IMR-90 (cell line): ENCODE data around the gene TNFRSF14. TPM values are rescaled to one million over a fixed set of nuclear protein-coding genes. Genes with fewer than 3 reads are reported as not detected.
A peak's percentile ranks its signal among the peaks of the same experiment; 100 is the strongest.

Experiments used
- ATAC-seq: fragments of 200-7000 bp; cut with Tn5 transposase; 2 replicates; pipeline ENCODE4 v1.9.1; 2020; ENCODE audit warnings: low read depth, mild to moderate bottlenecking, moderate library complexity
- BruUV-seq: library from RNA; stranded (reverse); fragments of 400-500 nt; replicated peaks from 2 replicates; lab custom pipeline; 2021; lab: Mats Ljungman, UMichigan
- CTCF ChIA-PET: fragments of 300-600 bp; formaldehyde crosslinking; extraction: SDS; loops from one replicate; lab custom pipeline; 2021; ENCODE audit warnings: antibody characterized with exemption; lab: Yijun Ruan, JAX
- POLR2A ChIA-PET: fragments of 300-600 bp; sonication (Branson Sonifier 250); formaldehyde crosslinking; loops from one replicate; lab custom pipeline; 2022; ENCODE audit warnings: antibody characterized with exemption; ENCODE audit not compliant: unreplicated experiment; lab: Charles Lee
- DNase-seq: peaks from one replicate; pipeline ENCODE4 v3.0.0; 2013
- H2AFZ ChIP-seq: replicated peaks from 2 replicates; pipeline ENCODE3; 2013; ENCODE audit warnings: low read length, mild to moderate bottlenecking; ENCODE audit not compliant: poor library complexity
- H2AK5ac ChIP-seq: 2 replicates; pipeline ENCODE4 v1.6.1; 2013; ENCODE audit warnings: low read depth, low read length, inconsistent platforms
- H2AK9ac ChIP-seq: replicated peaks from 2 replicates; pipeline ENCODE3; 2013; ENCODE audit warnings: mild to moderate bottlenecking, low read depth, low read length, moderate library complexity; ENCODE audit not compliant: poor library complexity
- H2BK120ac ChIP-seq: 2 replicates; pipeline ENCODE4 v1.6.1; 2013; ENCODE audit warnings: low read depth, low read length, inconsistent platforms
- H2BK15ac ChIP-seq: 3 replicates; pipeline ENCODE4 v1.6.1; 2013; ENCODE audit warnings: low read depth, low read length, inconsistent platforms
- H2BK20ac ChIP-seq: 2 replicates; pipeline ENCODE4 v1.6.1; 2013; ENCODE audit warnings: low read depth, mild to moderate bottlenecking, inconsistent platforms, low read length, moderate library complexity
- H2BK5ac ChIP-seq: 2 replicates; pipeline ENCODE4 v1.6.1; 2013; ENCODE audit warnings: mild to moderate bottlenecking, low read depth, low read length, inconsistent platforms; ENCODE audit not compliant: poor library complexity, severe bottlenecking
- H3K14ac ChIP-seq: replicated peaks from 2 replicates; pipeline ENCODE4 v1.6.1; 2013; ENCODE audit warnings: low read depth, low read length, inconsistent platforms
- H3K18ac ChIP-seq: 2 replicates; pipeline ENCODE4 v1.6.1; 2013; ENCODE audit warnings: low read depth, low read length, control low read depth
- H3K23ac ChIP-seq: 2 replicates; pipeline ENCODE4 v1.6.1; 2013; ENCODE audit warnings: low read depth, low read length, inconsistent platforms
- H3K27ac ChIP-seq: 2 replicates; pipeline ENCODE4 v1.5.1; 2013; ENCODE audit warnings: mild to moderate bottlenecking, control low read depth, low read length; ENCODE audit not compliant: insufficient read depth
- H3K27me3 ChIP-seq: 2 replicates; pipeline ENCODE4 v1.6.1; 2013; ENCODE audit warnings: low read length; ENCODE audit not compliant: control insufficient read depth, insufficient read depth
- H3K36me3 ChIP-seq: 2 replicates; pipeline ENCODE4 v1.6.1; 2013; ENCODE audit warnings: low read length, mixed read lengths; ENCODE audit not compliant: control insufficient read depth, insufficient read depth
- H3K4ac ChIP-seq: 2 replicates; pipeline ENCODE4 v1.6.1; 2013; ENCODE audit warnings: low read depth, low read length, inconsistent platforms
- H3K4me1 ChIP-seq: 2 replicates; pipeline ENCODE4 v1.6.1; 2013; ENCODE audit warnings: low read length, mixed read lengths; ENCODE audit not compliant: control insufficient read depth, insufficient read depth
- H3K4me2 ChIP-seq: 2 replicates; pipeline ENCODE4 v1.6.1; 2013; ENCODE audit warnings: low read depth, mild to moderate bottlenecking, control low read depth, low read length, moderate library complexity
- H3K4me3 ChIP-seq: 2 replicates; pipeline ENCODE4 v1.5.1; 2013; ENCODE audit warnings: low read depth, mild to moderate bottlenecking, control low read depth, low read length, moderate library complexity; ENCODE audit not compliant: insufficient read depth
- H3K56ac ChIP-seq: 2 replicates; pipeline ENCODE4 v1.6.1; 2013; ENCODE audit warnings: low read length, inconsistent platforms; ENCODE audit not compliant: insufficient read depth; ENCODE audit errors: extremely low read depth
- H3K79me1 ChIP-seq, 2 experiments: 2 replicates each; pipeline ENCODE4 v1.6.1; 2013; ENCODE audit warnings: low read length in 2 of 2, inconsistent platforms in 1 of 2, low read depth in 1 of 2
- H3K9ac ChIP-seq: 2 replicates; pipeline ENCODE4 v1.6.1; 2013; ENCODE audit warnings: low read depth, low read length, control low read depth
- H3K9me1 ChIP-seq: 2 replicates; pipeline ENCODE4 v1.6.1; 2013; ENCODE audit warnings: low read length, inconsistent platforms; ENCODE audit not compliant: insufficient read depth
- H3K9me3 ChIP-seq: 2 replicates; pipeline ENCODE4 v1.6.1; 2013; ENCODE audit warnings: low read length; ENCODE audit not compliant: control insufficient read depth, insufficient read depth
- H4K20me1 ChIP-seq: 2 replicates; pipeline ENCODE4 v1.6.1; 2013; ENCODE audit warnings: low read length, inconsistent platforms; ENCODE audit not compliant: insufficient read depth
- H4K5ac ChIP-seq: 2 replicates; pipeline ENCODE4 v1.6.1; 2013; ENCODE audit warnings: mild to moderate bottlenecking, low read depth, low read length, control low read depth
- H4K8ac ChIP-seq, 2 experiments: 2 replicates each; pipeline ENCODE4 v1.6.1; 2013; ENCODE audit warnings: low read depth in 2 of 2, low read length in 2 of 2, control low read depth in 1 of 2, inconsistent platforms in 1 of 2
- H4K91ac ChIP-seq: 2 replicates; pipeline ENCODE4 v1.6.1; 2013; ENCODE audit warnings: low read depth, low read length, inconsistent platforms; ENCODE audit not compliant: insufficient read depth
- BHLHE40 ChIP-seq: fragments of 150-350 bp; IDR thresholded peaks from 2 replicates; pipeline ENCODE4 v1.6.1; 2016; ENCODE audit warnings: mild to moderate bottlenecking, low read depth, low read length
- CHD1 ChIP-seq: IDR thresholded peaks from 2 replicates; pipeline ENCODE4 v1.6.1; 2012; ENCODE audit warnings: low read depth, low read length, improper control_type of control experiment
- FOS ChIP-seq: fragments of 150-350 bp; IDR thresholded peaks from 2 replicates; pipeline ENCODE4 v1.6.1; 2016; ENCODE audit warnings: low read depth, low read length
- MAFK ChIP-seq: IDR thresholded peaks from 2 replicates; pipeline ENCODE4 v1.6.1; 2012; ENCODE audit warnings: low read depth, low read length, improper control_type of control experiment
- MAZ ChIP-seq: IDR thresholded peaks from 2 replicates; pipeline ENCODE4 v1.6.1; 2012; ENCODE audit warnings: low read depth, mild to moderate bottlenecking, low read length, improper control_type of control experiment, moderate library complexity, borderline replicate concordance
- NFE2L2 ChIP-seq: fragments of 150-350 bp; IDR thresholded peaks from 2 replicates; pipeline ENCODE4 v1.6.1; 2016; ENCODE audit warnings: low read depth, mild to moderate bottlenecking, low read length
- RAD21 ChIP-seq: IDR thresholded peaks from 2 replicates; pipeline ENCODE4 v1.6.1; 2012; ENCODE audit warnings: low read length, improper control_type of control experiment
- WGBS, 2 experiments: methylation state at CpG; one replicate each; pipeline versions ENCODE4 v1.1.5 to v1.1.7; 2013; ENCODE audit warnings: missing lambda C conversion rate in 2 of 2; ENCODE audit not compliant: insufficient read length in 1 of 2; ENCODE audit errors: extremely low coverage in 2 of 2; 5-methylcytosine and 5-hydroxymethylcytosine counted together
- dilution Hi-C: fragments of 300-500 bp; cut with HindIII; formaldehyde crosslinking; loops from one replicate; pipeline ENCODE4 v1.14.3; 2018; ENCODE audit warnings: low sequenced_read_pairs; ENCODE audit not compliant: unreplicated experiment
- in situ Hi-C: fragments of 300-500 bp; cut with MboI; formaldehyde crosslinking; loops from 3 replicates; pipeline ENCODE4 v1.14.3; 2019; ENCODE audit warnings: low sequenced_read_pairs, inconsistent platforms, mixed read lengths
- intact Hi-C: fragments of 100-400 bp; cut with micrococcal nuclease; formaldehyde crosslinking; loops from 2 replicates; pipeline ENCODE4 v1.10.0; 2022
- polyA plus RNA-seq, 3 experiments: library from polyadenylated mRNA; depleted of rRNA; stranded (reverse); fragments of >200 nt; gene quantifications; 2 replicates each; pipeline ENCODE4 v1.2.3, GENCODE V29; 2012; ENCODE audit warnings: low replicate concordance in 1 of 3
- total RNA-seq: library from RNA; depleted of rRNA; stranded (reverse); fragments of >200 nt; gene quantifications from 2 replicates; pipeline ENCODE4 v1.2.3, GENCODE V29; 2012
- TF ChIP-seq, protein P1 (sequence below): fragments of 150-350 bp; IDR thresholded peaks from 2 replicates; pipeline ENCODE4 v1.6.1; 2016; ENCODE audit warnings: low read depth, mild to moderate bottlenecking, low read length, moderate library complexity, borderline replicate concordance
- TF ChIP-seq, protein P2 (sequence below): fragments of 150-350 bp; IDR thresholded peaks from 2 replicates; pipeline ENCODE4 v1.6.1; 2017; ENCODE audit warnings: mild to moderate bottlenecking, antibody characterized with exemption, low read length, low read depth

Gene TNFRSF14
- total and polyA plus RNA-seq, 2 of the 4 experiments (the other 2 are of a cell fraction): 1.3 to 4.2 TPM

DNA sequence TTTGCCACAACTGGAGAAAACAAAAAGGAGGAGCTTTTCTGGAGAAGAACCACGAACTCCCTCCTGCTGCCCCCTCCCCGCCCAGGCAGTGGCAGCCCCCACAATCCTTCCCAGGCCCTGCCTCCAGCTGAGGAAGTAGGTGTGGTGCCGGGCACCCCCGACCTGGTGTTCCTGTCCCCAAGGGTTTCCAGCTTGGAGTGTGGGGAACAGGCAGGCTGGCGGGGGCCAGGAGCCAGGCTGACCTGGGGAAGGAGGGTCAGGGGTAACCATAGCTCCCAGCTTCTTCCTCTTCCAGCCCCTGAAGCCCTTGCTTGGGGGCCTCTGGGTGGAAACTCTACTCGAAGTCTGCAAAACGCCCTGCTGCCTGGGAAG, 21.9 kb upstream of the TNFRSF14 start:
- Histone ChIP-seq H3K4me2 (no peak overlapping the region), H3K27ac (no peak overlapping the region), H3K9ac (no peak overlapping the region), H3K18ac (no peak overlapping the region), H3K4me3 (no peak overlapping the region), H2BK15ac (no peak overlapping the region), H2AK9ac (peak overlapping the region; percentile 60), H2BK20ac (0 out of 2 replicates have a peak overlapping the region, but pooled peaks have one; percentile 46), H3K23ac (no peak overlapping the region), H4K91ac (peak overlapping the region; percentile 41; the same call in 1 of the 2 replicates), H2BK120ac (peak overlapping the region; percentile 85), H2AK5ac (peak overlapping the region; percentile 47; the same call in 1 of the 2 replicates), H4K8ac (no peak overlapping the region; a peak in 1 of 4 replicates), H3K56ac (no peak overlapping the region), H3K4ac (peak overlapping the region; percentile 62; the same call in 1 of the 2 replicates), H2BK5ac (no peak overlapping the region), H3K14ac (0 out of 2 replicates have a peak overlapping the region, but pooled peaks have one; percentile 26), H4K20me1 (no peaks in the 10 kb centered on the region), H3K9me1 (peaks cover 9% of the 10 kb centered on the region), H2AFZ (peak overlapping the region; percentile 14), H3K79me1 (no peaks in the 10 kb centered on the region), H3K36me3 (no peaks in the 10 kb centered on the region), H3K27me3 (peaks cover 17% of the 10 kb centered on the region; the same call in 1 of the 2 replicates), H4K5ac (no peak overlapping the region), H3K4me1 (peaks cover 12% of the 10 kb centered on the region), H3K9me3 (no peaks in the 10 kb centered on the region)
- dilution Hi-C loops: no loop called here
- intact Hi-C loops: no loop called here
- in situ Hi-C loops: loop anchor here (25.0 kb wide), 1 partner anchor 347 kb away; the partner anchor contains the start of gene FAAP20
- TF ChIP-seq FOS (no peak), RAD21 (no peak), NFE2L2 (no peak), BHLHE40 (no peak), CHD1 (no peak), MAFK (no peak), MAZ (no peak)
- TF ChIP-seq, protein P1, sequence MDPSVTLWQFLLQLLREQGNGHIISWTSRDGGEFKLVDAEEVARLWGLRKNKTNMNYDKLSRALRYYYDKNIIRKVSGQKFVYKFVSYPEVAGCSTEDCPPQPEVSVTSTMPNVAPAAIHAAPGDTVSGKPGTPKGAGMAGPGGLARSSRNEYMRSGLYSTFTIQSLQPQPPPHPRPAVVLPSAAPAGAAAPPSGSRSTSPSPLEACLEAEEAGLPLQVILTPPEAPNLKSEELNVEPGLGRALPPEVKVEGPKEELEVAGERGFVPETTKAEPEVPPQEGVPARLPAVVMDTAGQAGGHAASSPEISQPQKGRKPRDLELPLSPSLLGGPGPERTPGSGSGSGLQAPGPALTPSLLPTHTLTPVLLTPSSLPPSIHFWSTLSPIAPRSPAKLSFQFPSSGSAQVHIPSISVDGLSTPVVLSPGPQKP: no peak
- TF ChIP-seq, protein P2, sequence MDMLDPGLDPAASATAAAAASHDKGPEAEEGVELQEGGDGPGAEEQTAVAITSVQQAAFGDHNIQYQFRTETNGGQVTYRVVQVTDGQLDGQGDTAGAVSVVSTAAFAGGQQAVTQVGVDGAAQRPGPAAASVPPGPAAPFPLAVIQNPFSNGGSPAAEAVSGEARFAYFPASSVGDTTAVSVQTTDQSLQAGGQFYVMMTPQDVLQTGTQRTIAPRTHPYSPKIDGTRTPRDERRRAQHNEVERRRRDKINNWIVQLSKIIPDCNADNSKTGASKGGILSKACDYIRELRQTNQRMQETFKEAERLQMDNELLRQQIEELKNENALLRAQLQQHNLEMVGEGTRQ: no peak
- WGBS, 2 experiments: 28% methylated on average over 3 of the region's 7 CpGs; no CpG with 5 or more reads in 1 of the 2 experiments
- ChIA-PET POLR2A (no interaction called here), CTCF (no interaction called here)
- no peak for ATAC-seq
- BruUV-seq: no TSS peak
- no peak for DNase-seq
